ENCODE measurements around the gene ARHGEF19.

DNA sequence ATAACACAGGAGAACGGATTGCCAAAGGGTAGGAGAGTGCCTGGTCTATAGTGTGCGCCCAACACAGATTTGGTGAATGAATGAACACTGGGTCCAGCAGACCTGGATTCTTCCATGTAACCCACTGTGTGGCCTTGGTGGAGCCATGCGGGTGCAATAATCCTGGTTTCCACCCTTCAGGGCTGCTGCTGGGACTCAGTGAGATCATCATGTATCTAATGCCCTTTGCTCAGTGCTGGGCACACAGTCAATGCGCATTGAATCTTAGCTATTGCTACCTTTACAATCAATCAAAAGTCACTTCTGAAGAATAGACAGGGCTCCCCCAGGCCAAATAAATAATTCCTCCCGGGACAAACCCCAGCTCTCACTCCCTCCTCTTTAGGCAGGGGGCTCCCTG is 50.7 kb downstream of the ARHGEF19 start:
- no peak for TF ChIP-seq EZH2 (IDR thresholded peaks at IDR 0.05; ENCODE audit: insufficient read depth, poor library complexity, severe bottlenecking)
- TF ChIP-seq EZH2phosphoT487 (IDR thresholded peaks at IDR 0.05; ENCODE audit: insufficient read depth, low read depth) = no peak

Measured in GM23248 (cell line).